ENCODE data around the gene SLC46A2.

The SLC46A2 gene

DNA sequence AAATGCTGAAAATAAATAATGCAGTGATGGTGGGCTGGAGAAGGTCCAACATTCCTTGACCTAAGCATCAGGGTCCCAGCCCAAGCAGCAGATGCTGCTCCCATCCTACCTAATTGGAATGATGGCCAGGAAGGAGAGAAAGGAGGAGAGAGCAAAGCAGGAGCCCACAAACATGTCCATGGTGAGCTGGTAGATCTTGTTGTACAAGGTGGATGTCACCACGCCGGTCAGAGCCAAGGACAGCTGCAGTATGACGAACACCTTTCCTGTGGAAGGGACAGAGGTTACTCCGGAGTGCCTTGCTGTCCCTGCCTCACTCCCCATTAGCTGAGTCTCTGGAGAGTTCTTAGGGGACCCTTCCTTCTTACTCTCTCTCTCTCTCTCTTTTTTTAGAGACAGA lies 4.3 kb downstream of the SLC46A2 start:
- in situ Hi-C loops (cut with HindIII; ENCODE audit: low sequenced_read_pairs), result no loop called here

DNA sequence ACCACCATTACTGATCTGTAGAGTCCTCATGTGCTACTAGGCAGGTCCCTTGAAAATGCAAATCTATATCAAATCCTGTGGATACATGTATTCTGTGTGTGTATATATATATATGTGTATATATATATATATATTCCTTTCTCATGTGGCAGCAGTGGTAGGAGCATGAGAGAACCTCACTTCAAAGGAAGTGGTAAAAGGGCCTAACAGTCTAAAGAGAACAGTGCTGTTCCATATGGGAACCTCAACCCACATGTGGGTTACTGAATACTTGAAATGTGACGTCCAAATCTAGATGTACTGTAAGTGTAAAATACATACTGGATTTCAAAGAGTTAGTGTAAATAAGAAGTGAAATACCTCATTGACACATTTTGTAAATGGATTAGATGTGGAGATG lies 5.4 kb downstream of the SLC46A2 start:
- in situ Hi-C loops (cut with HindIII; ENCODE audit: low sequenced_read_pairs), result no loop called here

DNA sequence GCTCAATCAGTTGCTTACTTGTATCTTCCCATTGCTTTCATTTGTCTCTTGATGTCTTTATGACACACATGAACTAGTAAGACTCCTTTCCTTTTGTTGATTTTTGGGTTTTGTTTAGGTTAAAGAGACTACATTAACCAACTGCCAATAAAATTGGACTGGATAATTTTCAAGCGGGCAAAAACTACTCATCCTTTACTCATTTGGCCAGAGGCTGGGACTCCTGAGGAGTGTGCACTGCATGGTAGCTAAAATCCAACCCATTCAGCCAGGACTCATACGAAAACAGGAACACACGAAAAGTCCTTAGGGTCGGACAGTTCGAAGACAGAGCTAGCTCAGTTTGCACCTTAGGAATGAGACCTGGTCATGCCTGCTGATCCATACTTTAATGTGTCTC lies 6.0 kb downstream of the SLC46A2 start:
- in situ Hi-C loops (cut with HindIII; ENCODE audit: low sequenced_read_pairs), result no loop called here

DNA sequence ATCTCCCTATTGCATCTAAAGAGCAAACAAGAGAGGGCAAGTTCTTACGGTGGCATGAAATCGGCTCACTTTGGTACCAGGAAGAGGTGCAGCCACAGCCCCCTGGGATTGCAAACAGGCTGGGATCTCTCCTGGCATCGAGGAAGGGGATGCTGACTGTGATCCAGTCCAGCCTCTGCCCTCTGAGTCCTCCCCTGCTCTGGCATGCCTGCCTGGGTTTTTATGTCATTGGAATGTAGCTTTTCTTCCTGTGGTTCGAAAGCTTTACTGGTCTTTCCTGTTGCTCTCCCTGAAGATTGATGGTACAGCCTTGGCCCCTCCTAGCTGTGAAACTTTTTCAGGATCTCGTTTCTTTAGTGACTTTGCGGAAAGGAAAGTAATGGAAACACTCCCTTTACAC lies 6.6 kb downstream of the SLC46A2 start:
- in situ Hi-C loops (cut with HindIII; ENCODE audit: low sequenced_read_pairs), result no loop called here

DNA sequence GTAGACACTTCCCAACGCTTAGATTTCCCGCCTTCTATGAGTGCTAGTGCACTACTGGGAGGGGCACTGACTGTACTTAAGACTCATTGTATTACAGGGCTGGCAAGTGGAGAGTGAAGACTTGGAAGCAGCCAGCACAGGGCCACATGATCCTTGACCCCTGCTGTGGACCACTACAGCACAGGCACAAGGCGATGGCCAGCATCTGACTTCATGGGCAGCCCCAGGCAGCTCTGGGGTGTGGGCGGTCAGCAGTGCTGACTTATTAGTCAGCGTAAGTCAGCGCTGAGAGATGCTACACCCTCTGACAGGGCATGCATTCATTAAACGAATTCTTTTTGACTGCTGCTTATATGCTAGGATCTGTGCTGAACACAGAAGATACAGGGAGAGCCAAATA lies 9.3 kb downstream of the SLC46A2 start:
- in situ Hi-C loops (cut with HindIII; ENCODE audit: low sequenced_read_pairs), result no loop called here

DNA sequence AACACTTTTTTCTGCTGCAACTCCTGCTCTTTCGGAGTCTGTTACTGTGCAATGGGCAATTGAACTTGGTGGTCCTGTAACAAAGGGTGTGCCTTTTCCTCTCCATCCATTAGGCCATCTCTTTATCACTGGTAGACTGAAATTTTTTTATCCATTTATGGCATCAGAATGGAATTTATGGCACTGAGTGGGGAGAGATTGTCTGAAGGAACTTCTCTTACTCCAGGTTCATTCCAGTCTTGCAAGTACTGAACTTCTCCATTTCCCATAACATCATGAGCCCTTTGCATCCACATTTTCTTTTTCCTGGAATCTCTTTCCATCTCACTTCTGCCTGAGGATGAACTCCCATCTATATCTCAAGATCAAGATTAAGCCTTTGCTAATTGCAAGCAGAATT lies 10.0 kb downstream of the SLC46A2 start:
- in situ Hi-C loops (cut with HindIII; ENCODE audit: low sequenced_read_pairs), result no loop called here

DNA sequence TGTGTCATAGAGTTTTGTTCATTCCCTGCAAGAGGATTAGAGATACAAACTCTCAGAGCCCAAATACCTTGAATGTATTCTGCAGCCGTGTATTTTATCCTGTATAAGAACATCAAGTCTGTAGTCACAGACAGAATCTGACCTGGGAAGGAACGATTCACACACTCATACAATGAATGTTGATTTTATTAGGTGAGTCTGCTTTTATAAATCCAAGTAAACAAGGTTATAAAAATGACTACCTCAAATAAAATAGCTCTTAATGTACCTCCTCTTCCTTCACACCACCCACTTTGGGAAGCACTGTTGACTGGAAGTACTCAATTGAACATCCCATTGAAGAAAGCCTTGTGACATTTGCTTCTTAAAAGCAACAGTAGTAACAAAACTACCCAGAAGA lies 11.9 kb downstream of the SLC46A2 start:
- in situ Hi-C loops (cut with HindIII; ENCODE audit: low sequenced_read_pairs), result no loop called here

DNA sequence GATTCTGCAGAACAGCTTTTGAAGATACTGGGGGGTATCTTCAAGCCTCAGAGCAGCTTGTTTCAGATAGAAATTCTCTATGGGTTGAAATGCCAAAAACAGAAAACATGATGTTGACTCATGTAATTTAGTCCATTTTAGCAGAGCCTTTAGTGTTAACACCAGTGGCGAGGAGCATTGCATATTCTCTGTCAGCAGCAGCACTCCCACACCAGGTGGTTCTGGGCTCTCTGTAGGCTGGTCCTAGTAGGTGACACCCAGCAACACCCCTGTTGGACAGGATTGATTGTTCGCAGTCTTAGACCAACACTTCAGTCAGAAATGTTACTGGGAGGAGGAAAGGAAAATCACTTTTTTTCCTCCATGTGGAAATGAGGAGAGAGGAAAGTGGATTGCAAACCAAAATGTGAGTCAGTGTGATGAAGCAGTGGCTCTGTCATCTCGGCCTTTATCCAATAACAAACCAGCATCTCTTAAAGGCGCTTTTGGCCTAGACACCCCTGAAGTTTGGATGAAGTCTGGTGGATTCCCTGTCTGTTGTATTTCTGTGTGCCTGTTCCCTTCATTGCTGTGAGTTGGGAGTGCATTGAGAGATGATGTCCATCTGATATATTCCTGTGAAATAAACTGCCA lies 16.8 kb downstream of the SLC46A2 start:
- in situ Hi-C loops (cut with HindIII; ENCODE audit: low sequenced_read_pairs), result no loop called here

DNA sequence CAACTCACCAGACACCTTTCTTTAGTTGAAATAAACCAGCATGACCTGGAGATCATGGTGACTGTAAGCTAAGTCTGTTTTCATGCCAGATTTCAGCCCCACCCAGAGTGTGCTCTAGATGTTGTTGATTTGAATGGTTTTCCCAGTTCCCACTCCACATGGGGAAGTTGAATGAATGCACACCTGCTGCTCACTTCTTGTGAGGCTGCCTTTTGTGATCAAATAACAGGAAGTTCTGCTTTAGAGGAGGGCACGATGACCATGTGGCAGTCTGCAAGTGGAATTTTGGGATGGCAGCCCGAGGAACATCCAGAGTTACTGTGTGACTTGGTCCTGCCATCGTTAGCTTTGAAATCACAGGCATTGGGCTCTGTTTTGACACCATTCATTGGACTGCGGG lies 18.7 kb downstream of the SLC46A2 start:
- in situ Hi-C loops (cut with HindIII; ENCODE audit: low sequenced_read_pairs), result no loop called here

DNA sequence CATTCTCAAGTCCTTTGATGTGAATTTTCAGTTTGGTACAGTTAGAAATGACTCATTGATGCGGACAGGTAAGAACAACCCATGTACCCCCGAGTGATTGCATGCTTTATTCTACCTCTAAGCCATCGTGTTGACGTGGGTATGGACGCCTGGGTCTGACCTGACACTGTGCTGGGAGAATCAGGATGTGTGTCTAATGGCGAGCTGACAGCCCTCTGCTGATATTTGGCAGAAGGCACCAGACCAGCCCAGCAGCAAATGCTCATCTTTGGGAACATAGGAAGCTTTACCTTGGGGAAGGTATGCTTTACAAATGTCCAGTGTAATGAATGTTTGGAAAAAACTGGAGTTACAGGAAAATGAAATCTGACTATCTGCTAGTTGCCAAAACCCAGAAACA lies 20.1 kb downstream of the SLC46A2 start:
- in situ Hi-C loops (cut with HindIII; ENCODE audit: low sequenced_read_pairs), result no loop called here

DNA sequence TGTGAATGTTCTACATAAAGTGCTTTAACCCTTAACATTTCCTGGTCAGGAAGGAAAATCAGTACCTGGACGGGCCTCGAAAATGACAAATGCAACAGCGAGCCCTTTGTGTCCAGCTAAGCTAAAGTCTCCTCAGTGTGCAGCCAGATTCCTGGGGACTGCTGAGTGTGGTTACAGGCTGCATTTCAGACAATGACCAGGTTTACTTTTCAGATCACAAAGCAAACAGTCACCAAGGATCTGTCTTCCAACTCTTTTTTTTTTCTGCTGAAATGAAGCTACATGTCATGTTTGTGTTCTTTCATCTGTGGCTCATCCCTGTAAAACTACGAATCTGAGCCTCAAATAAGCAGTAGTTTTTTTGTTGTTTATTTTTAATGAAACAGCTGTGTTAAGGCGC lies 20.8 kb downstream of the SLC46A2 start:
- in situ Hi-C loops (cut with HindIII; ENCODE audit: low sequenced_read_pairs), result no loop called here

DNA sequence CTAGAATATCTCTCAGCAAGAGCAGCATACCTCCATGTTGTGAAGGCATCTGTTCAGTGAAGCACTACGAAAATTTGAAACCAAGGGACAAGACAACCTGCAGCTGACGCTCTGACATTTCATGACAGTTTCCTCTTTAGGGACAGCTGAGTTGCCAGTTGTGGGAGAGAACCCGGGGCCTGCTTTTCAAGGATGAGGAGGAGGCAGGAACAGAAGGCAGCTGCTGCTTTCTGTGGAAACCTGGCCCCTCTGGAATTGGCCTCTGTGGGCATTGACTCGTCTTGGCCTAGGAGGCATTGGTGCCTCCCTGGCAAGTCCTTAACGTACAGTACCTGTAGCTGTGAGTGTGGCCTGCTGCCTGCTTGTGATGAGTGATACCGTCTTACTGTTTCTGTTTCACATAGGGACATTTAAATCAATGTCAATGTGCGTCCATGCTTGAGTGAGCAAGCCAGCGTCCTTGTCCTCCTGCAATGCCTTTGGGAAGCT lies 21.6 kb downstream of the SLC46A2 start:
- in situ Hi-C loops (cut with HindIII; ENCODE audit: low sequenced_read_pairs), result no loop called here

DNA sequence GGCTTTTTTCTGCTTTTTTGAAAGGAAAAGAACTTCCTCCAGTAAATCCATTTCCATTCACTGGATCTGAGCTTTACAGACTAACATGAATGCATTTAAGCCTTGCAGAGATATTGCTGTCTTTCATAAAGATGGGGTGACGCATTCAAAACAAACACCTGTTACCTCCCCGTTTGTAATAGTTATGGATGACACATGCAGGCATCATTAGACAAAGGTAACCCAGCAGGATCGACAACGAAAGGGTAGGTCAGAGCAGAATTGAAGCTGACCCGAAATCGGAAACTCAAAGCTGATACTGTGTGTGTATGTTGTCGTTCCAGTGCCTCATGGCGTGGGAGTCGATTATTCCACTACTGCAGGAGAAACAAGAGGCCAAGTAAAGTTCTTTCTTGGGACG lies 22.2 kb downstream of the SLC46A2 start:
- in situ Hi-C loops (cut with HindIII; ENCODE audit: low sequenced_read_pairs), result no loop called here

DNA sequence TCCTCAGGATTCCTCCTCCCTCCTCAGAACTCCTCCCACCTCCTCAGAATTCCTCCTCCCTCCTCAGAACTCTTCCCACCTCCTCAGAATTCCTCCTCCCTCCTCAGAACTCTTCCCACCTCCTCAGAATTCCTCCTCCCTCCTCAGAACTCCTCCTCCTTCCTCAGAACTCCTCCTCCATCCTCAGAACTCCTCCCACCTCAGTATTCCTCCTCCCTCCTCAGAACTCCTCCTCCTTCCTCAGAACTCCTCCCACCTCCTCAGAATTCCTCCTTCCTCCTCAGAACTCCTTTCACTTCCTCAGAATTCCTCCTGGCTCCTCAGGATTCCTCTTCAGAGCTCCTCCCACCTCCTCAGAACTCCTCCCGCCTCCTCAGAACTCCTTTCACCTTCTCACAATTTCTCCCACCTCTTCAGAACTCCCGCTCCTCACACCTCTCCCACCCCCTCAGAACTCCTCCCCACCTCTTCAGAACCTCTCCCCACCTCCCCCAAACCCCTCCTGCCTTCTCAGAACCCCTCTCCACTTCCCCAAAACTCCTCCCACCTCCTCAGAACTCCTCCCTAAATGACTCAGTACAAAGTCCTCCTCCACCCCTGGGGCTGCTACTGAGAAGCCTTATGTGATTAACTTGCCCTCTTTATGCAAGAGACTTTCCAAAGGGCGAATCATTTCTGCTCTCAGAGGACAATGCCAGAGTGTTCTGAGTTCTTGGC lies 23.2 kb downstream of the SLC46A2 start:
- in situ Hi-C loops (cut with HindIII; ENCODE audit: low sequenced_read_pairs), result no loop called here

DNA sequence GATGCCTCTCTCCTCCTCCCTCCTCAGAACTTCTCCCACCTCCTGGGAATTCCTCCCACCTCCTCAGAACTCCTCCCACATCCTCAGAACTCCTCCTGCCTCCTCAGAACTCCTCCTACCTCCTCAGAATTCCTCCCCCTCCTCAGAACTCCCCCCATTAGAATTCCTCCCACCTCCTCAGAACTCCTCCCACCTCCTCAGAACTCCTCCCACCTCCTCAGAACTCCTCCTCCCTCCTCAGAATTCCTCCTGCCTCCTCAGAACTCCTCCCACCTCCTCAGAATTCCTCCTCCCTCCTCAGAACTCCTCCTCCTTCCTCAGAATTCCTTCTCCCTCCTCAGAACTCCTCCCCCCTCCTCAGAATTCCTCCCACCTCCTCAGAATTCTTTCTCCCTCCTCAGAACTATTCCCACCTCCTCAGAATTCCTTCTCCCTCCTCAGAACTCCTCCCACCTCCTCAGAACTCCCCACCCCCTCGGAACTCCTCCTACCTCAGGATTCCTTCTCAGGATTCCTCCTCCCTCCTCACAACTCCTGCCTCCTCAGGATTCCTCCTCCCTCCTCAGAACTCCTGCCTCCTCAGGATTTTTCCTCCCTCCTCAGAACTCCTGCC lies 23.9 kb downstream of the SLC46A2 start:
- in situ Hi-C loops (cut with HindIII; ENCODE audit: low sequenced_read_pairs), result no loop called here

DNA sequence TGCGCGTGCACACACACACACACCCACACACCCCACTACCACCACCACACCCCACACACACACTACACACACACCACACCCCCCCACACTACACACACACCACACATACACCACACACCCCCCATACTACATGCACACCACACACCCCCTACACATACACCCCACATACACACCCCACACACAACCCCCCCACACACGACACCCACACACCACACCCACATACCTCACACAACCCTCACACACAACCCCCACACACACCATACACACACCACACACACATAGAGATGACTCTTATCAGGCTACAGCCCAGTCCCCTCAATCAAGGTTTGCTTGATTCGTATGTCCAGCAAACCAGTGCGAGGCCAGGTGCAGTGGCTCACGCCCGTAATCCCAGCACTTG lies 25.7 kb downstream of the SLC46A2 start:
- in situ Hi-C loops (cut with HindIII; ENCODE audit: low sequenced_read_pairs), result no loop called here

DNA sequence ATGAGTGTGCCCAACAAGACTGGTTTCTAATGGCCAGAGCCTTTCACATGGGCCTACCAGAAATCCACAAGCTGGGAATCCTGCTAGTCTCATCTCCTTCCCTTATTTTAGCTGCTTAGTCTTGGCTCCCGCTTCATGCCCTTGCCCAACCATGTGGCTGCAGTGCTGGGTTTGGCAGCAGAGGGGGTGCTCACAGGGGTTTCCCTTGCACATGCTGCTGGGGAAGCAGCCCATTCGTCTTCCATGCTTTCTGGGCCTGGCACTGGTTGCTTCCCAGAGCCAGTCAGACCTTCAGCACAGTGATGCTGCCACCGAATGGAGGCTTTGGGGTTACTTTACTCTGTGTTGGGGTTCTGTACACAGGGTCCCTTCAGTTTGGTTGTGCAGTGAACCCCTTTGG lies 26.3 kb downstream of the SLC46A2 start:
- in situ Hi-C loops (cut with HindIII; ENCODE audit: low sequenced_read_pairs), result no loop called here

DNA sequence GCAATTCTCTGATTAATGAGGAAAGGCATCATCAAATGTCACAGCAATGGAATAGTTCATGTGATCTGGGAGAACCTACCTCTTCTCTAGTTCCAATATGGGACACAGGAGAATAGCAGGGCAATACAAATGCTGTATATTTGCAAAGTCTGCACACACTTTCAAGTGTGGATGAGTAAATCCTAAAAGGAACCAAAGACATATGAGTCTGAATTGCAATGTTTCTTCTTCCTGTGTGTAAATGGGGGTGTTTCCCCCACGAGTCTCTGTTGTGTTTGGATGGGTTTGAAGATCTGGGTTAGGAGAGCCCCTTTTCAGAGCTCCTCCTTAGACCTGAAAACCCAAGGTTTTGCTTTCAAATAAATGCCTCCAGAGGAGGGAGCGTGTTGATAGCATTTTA lies 26.9 kb downstream of the SLC46A2 start:
- in situ Hi-C loops (cut with HindIII; ENCODE audit: low sequenced_read_pairs), result no loop called here

DNA sequence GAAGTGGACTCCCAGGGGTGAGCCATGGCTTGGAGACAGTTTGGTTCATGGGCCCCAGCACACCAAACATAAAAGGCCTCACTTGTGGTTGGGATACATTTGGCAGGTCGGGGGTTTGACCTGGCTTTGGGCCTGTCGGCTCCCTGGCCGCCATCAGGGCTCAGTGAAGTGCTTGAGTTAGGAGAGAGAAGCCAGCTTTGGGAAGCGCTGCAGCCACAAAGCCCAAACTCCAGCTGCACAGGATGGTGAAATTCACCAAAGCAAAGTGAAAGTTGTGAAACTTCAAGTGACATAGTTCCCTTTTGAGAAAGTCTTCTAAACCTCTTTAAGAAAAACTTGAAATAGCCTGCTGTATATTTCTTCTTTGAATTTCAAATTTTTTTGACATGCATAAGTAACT lies 27.5 kb downstream of the SLC46A2 start:
- in situ Hi-C loops (cut with HindIII; ENCODE audit: low sequenced_read_pairs), result no loop called here

DNA sequence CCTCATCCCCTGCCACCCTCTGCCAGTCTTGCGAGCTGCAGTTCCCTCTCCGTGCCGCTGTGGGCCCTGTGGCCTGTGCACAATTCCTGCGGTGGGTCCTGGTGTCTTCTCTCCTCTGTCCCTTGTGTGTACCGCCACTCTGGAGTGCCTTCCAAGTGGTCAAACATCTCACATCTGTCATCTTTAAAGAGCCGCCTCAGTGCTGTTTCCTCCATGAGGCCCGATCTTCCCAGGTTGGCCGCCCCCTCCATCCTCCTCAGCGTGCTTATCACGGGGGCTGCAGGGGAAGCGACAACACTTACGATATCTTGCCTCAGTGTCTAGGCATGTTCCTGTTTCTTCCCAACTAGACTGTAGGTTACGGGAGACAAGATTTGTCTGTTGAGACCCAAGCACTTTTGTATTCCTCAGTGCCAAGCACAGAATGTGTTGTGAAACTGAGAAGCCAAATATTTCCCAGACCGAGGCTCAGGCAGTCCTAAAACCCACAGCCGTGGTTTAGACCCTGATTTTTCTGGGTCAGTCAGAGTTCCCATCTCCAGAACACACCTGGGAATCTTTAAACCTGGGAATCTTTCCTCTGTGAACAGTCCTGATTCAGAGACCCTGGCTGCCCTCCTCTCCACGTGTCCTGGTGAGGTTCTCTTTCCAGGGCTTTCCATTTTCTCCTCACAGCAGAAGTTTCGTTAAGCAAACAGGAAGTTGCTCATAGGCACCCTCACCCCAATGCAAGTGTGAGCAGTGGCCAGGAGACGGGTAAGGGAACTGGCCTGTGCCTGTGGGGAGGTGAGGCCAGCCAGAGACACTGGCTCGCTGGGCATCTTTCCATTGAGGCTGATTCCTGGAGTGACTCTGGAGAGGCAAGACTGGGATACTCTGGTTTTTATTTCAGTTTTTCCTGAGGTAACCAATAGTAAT lies 28.8 kb downstream of the SLC46A2 start:
- in situ Hi-C loops (cut with HindIII; ENCODE audit: low sequenced_read_pairs), result no loop called here

DNA sequence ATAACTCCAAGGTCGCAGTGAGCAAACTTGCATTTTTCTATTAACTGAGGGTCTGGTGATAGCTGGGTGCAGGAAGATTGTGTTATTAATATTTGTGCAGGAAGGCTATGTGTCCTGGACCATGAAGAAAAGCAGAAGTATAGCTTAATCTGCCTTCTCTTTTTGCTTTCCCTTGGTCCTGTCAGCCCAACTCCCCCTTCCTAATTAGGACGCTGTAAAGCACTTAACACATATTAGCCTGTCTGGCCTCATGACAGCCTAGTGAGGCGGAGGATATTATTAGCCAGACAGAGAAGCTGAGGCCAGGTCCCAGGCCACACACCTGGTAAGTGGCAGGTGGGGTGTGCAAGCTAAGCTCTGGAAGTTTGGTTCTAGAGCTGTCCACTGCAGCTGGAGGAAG lies 29.5 kb downstream of the SLC46A2 start:
- in situ Hi-C loops (cut with HindIII; ENCODE audit: low sequenced_read_pairs), result no loop called here
